ENCODE results near the gene HYCC1.

HYCC1 gene

GRCh38 chr7:23016345-23017253 lies 2.7 kb upstream of the HYCC1 start:
- no peak for DNase-seq (ENCODE audit: low read depth)

GRCh38 chr7:23014681-23015080 lies 751 bp upstream of the HYCC1 start:
- no peak for DNase-seq (ENCODE audit: low read depth)

- DNase-seq (ENCODE audit: low read depth) = no peak
Measured at GRCh38 chr7:23012908-23013714, 819 bp downstream of the HYCC1 start.

- no peak for DNase-seq (ENCODE audit: low read depth)
Measured at GRCh38 chr7:23012186-23012585, 1.7 kb downstream of the HYCC1 start.

- no peak for DNase-seq (ENCODE audit: low read depth)
Measured at GRCh38 chr7:23011222-23011924, 2.6 kb downstream of the HYCC1 start.

- no peak for DNase-seq (ENCODE audit: low read depth)
Measured at GRCh38 chr7:23009303-23009702, 4.6 kb downstream of the HYCC1 start.

- DNase-seq (ENCODE audit: low read depth) = no peak
Measured at GRCh38 chr7:23004247-23004520, 9.7 kb downstream of the HYCC1 start.

- no peak for DNase-seq (ENCODE audit: low read depth)
Measured at GRCh38 chr7:23003505-23004246, 10.3 kb downstream of the HYCC1 start.

- DNase-seq (ENCODE audit: low read depth) = no peak
Measured at GRCh38 chr7:23002698-23003097, 11.2 kb downstream of the HYCC1 start.

GRCh38 chr7:23001610-23002009 lies 12.3 kb downstream of the HYCC1 start:
- no peak for DNase-seq (ENCODE audit: low read depth)

- no peak for DNase-seq (ENCODE audit: low read depth)
Measured at GRCh38 chr7:23000597-23001360, 13.2 kb downstream of the HYCC1 start.

GRCh38 chr7:22998519-22998896 lies 15.4 kb downstream of the HYCC1 start:
- no peak for DNase-seq (ENCODE audit: low read depth)

GRCh38 chr7:22997871-22998518 lies 15.9 kb downstream of the HYCC1 start:
- no peak for DNase-seq (ENCODE audit: low read depth)

GRCh38 chr7:22996470-22996869 lies 17.5 kb downstream of the HYCC1 start:
- DNase-seq (ENCODE audit: low read depth) = no peak

GRCh38 chr7:22995011-22995410 lies 18.9 kb downstream of the HYCC1 start:
- DNase-seq (ENCODE audit: low read depth) = no peak

- DNase-seq (ENCODE audit: low read depth) = no peak
Measured at GRCh38 chr7:22992874-22993840, 20.8 kb downstream of the HYCC1 start.

GRCh38 chr7:22990588-22990949 lies 23.4 kb downstream of the HYCC1 start:
- DNase-seq (ENCODE audit: low read depth) = no peak

- DNase-seq (ENCODE audit: low read depth) = no peak
Measured at GRCh38 chr7:22989643-22990587, 24.0 kb downstream of the HYCC1 start.

GRCh38 chr7:22985436-22985835 lies 28.5 kb downstream of the HYCC1 start:
- no peak for DNase-seq (ENCODE audit: low read depth)

Measured in activated T-cell treated with anti-CD3 and anti-CD28 coated beads for 48 hours (primary cell).